CD4-positive, alpha-beta T cell (primary cell): ENCODE data around the gene KDM4B. TPM values are rescaled to one million over a fixed set of nuclear protein-coding genes. Genes with fewer than 3 reads are reported as not detected.
"Not testable (repeated sequence)": the region's sequence is repeated elsewhere in the genome, so short reads cannot be mapped to it uniquely, and the experiment has no call there.

Experiments used
- ATAC-seq: fragments of 200-7000 bp; cut with Tn5 transposase; one replicate; pipeline ENCODE4 v1.10.0; 2022; ENCODE audit warnings: mild to moderate bottlenecking; ENCODE audit not compliant: poor library complexity
- CTCF ChIA-PET: fragments of 350-600 bp; sonication (Branson Sonifier 250); formaldehyde crosslinking; loops from one replicate; lab custom pipeline; 2021; ENCODE audit warnings: antibody characterized with exemption, inconsistent platforms; lab: Charles Lee
- POLR2A ChIA-PET: fragments of 350-600 bp; sonication (Branson Sonifier 250); formaldehyde crosslinking; loops from one replicate; lab custom pipeline; 2021; ENCODE audit warnings: antibody characterized with exemption, inconsistent platforms; lab: Charles Lee
- DNase-seq, 14 experiments: peaks; one replicate each; pipeline ENCODE4 v3.0.0-alpha.2; 2013 to 2020; ENCODE audit warnings: mixed read lengths in 2 of 14
- H3K27ac ChIP-seq, 2 donors: one replicate each; pipeline versions ENCODE4 v1.5.1 to v1.7.0; 2013; ENCODE audit warnings: low read length in 2 of 2, low read depth in 1 of 2, mild to moderate bottlenecking in 1 of 2
- H3K27me3 ChIP-seq, 2 experiments: 1 replicate in 1 of 2; 2 replicates in 1 of 2; pipeline versions ENCODE4 v1.6.1 to v1.7.0; 2013; ENCODE audit warnings: low read length in 2 of 2, control low read depth in 1 of 2, mild to moderate bottlenecking in 1 of 2, moderate library complexity in 1 of 2; ENCODE audit not compliant: insufficient read depth in 2 of 2, control insufficient read depth in 1 of 2
- H3K36me3 ChIP-seq: one replicate; pipeline ENCODE4 v1.6.1; 2013; ENCODE audit warnings: low read length, control low read depth; ENCODE audit not compliant: insufficient read depth
- H3K4me1 ChIP-seq: one replicate; pipeline ENCODE4 v1.6.1; 2013; ENCODE audit warnings: low read length, control low read depth; ENCODE audit not compliant: insufficient read depth
- H3K4me3 ChIP-seq: one replicate; pipeline ENCODE4 v1.5.1; 2013; ENCODE audit warnings: mild to moderate bottlenecking, low read length, moderate library complexity
- H3K9me3 ChIP-seq, 2 experiments: 1 replicate in 1 of 2; 2 replicates in 1 of 2; pipeline versions ENCODE4 v1.6.1 to v1.7.0; 2013; ENCODE audit warnings: low read length in 2 of 2, mild to moderate bottlenecking in 2 of 2, control low read depth in 1 of 2, moderate library complexity in 1 of 2; ENCODE audit not compliant: control insufficient read depth in 1 of 2, insufficient read depth in 1 of 2
- H3K27ac Mint-ChIP-seq: one replicate; pipeline ENCODE4 v1.8.0; 2020; ENCODE audit warnings: mixed read lengths
- H3K27me3 Mint-ChIP-seq: one replicate; pipeline ENCODE4 v1.8.0; 2021; ENCODE audit warnings: mixed read lengths
- H3K36me3 Mint-ChIP-seq: one replicate; pipeline ENCODE4 v1.8.0; 2021; ENCODE audit warnings: low read depth, mixed read lengths
- H3K4me1 Mint-ChIP-seq: one replicate; pipeline ENCODE4 v1.8.0; 2021; ENCODE audit warnings: low read depth, mixed read lengths
- H3K4me3 Mint-ChIP-seq: one replicate; pipeline ENCODE4 v1.8.0; 2020; ENCODE audit warnings: mild to moderate bottlenecking, mixed read lengths
- H3K9me3 Mint-ChIP-seq: one replicate; pipeline ENCODE4 v1.8.0; 2020; ENCODE audit warnings: mixed read lengths
- intact Hi-C, 2 experiments: fragments of 100-400 bp; cut with DNase I in 1 of 2; cut with micrococcal nuclease in 1 of 2; formaldehyde crosslinking; loops; one replicate each; pipeline versions ENCODE4 v1.15.1 to v1.9.0; 2023 to 2025; cut with DNase I, micrococcal nuclease
- total RNA-seq, 174 experiments: library from RNA in 2 of 174; stranded (reverse) in 2 of 174; gene quantifications; one replicate each; pipeline ENCODE4 v1.2.3 and lab custom pipeline; 2021 to 2026
- TF ChIP-seq, protein P1 (sequence below): fragments of 200-600 bp; IDR thresholded peaks from one replicate; pipeline ENCODE4 v1.8.0; 2022; ENCODE audit warnings: antibody characterized with exemption, mild to moderate bottlenecking

The KDM4B gene
- total RNA-seq, 2 experiments from 2014 or later: 41.8 to 42.5 TPM

DNA sequence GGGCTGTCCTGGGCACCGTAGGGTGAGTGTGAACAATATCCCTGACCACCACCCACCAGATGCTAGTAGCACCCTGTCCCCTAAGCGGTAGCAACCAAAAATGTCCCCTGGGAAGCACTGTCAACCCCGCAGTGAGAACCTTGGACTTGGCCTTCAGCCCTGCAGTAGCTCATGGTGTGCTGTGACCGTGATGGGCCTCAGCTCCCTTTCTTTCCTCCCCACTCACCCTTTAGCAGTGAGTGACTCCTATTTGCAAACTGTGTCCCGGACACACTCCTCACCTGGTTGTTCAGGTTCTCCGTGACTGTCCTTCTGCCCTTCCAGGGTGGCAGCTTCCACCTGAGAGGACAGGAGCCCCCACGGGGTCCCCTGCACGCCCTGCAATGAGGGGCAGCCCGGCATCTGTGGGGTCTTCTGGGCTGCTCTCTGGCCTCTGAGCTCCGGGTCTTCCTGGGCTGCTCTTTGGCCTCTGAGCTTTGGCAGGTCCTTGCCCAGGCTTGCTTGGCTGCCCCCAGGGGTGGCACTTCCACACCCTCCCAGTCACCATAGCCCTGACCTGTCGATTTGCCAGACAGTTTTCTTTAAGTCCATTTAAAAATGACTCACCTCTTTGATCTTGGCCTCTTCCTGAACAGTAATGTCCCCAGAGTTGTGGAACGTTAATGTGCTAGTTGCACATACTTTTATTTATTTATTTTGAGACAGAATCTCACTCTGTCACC, 3.8 kb downstream of the KDM4B start:
- ChIA-PET CTCF (no interaction called here), POLR2A (no interaction called here)
- no peak for DNase-seq
- Histone ChIP-seq H3K4me3 (no peak overlapping the region), H3K9me3 (no peaks in the 10 kb centered on the region), H3K36me3 (peaks cover 7% of the 10 kb centered on the region), H3K4me1 (peaks cover 51% of the 10 kb centered on the region), H3K27ac (no peak overlapping the region), H3K27me3 (no peaks in the 10 kb centered on the region)
- peak overlapping the region; percentile 74 for H3K4me3 Mint-ChIP-seq
- peaks cover 18% of the 10 kb centered on the region for H3K36me3 Mint-ChIP-seq
- H3K4me1 Mint-ChIP-seq: peaks cover 36% of the 10 kb centered on the region
- TF ChIP-seq, protein P1, sequence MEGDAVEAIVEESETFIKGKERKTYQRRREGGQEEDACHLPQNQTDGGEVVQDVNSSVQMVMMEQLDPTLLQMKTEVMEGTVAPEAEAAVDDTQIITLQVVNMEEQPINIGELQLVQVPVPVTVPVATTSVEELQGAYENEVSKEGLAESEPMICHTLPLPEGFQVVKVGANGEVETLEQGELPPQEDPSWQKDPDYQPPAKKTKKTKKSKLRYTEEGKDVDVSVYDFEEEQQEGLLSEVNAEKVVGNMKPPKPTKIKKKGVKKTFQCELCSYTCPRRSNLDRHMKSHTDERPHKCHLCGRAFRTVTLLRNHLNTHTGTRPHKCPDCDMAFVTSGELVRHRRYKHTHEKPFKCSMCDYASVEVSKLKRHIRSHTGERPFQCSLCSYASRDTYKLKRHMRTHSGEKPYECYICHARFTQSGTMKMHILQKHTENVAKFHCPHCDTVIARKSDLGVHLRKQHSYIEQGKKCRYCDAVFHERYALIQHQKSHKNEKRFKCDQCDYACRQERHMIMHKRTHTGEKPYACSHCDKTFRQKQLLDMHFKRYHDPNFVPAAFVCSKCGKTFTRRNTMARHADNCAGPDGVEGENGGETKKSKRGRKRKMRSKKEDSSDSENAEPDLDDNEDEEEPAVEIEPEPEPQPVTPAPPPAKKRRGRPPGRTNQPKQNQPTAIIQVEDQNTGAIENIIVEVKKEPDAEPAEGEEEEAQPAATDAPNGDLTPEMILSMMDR: no peak
- H3K9me3 Mint-ChIP-seq: no peaks in the 10 kb centered on the region
- no peak overlapping the region for H3K27ac Mint-ChIP-seq
- intact Hi-C loops: no loop called here
- no peak for ATAC-seq
- H3K27me3 Mint-ChIP-seq: no peaks in the 10 kb centered on the region

DNA sequence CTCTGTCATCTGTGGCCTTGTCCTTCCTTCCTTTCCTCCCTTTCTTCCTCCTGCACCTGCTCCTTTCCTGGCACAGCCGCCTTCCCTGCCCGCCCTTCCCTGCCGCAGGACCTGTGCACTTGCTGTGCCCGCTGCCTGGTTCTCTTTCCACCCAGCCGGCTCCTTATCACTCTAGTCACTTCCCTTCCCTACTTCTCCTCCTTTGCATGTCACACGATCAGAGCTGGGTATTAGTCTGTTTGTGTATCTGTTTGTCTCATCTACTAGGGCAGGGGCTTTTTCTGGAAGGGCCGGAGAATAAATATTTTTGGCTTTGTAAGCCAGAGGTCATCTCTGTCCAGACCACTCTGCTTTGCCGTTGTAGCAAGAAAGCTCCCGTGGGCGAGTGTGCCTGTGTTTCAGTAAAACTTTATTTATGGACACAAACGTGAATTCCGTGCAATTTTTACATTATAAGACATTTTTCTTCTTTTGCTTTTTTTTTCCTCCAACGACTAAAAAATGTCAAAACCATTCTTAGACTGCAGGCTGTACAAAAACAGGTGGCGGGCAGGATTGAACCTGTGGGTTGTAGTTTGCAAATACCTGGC, 6.1 kb downstream of the KDM4B start:
- Histone ChIP-seq H3K36me3 (peaks cover 10% of the 10 kb centered on the region), H3K9me3 (no peaks in the 10 kb centered on the region), H3K4me1 (peaks cover 47% of the 10 kb centered on the region), H3K27ac (no peak overlapping the region), H3K4me3 (no peak overlapping the region), H3K27me3 (no peaks in the 10 kb centered on the region)
- ATAC-seq (no peak), DNase-seq (no peak)
- Mint-ChIP-seq H3K9me3 (no peaks in the 10 kb centered on the region), H3K4me3 (peak overlapping the region; percentile 9), H3K36me3 (peaks cover 13% of the 10 kb centered on the region), H3K4me1 (peaks cover 30% of the 10 kb centered on the region), H3K27me3 (no peaks in the 10 kb centered on the region), H3K27ac (no peak overlapping the region)
- intact Hi-C loops: no loop called here
- TF ChIP-seq, protein P1: no peak
- ChIA-PET CTCF (interaction anchor here (0.7 kb wide), 1 partner anchor 22 kb away, joined by 3 read pairs; no protein-coding TSS in a partner anchor), POLR2A (no interaction called here)

DNA sequence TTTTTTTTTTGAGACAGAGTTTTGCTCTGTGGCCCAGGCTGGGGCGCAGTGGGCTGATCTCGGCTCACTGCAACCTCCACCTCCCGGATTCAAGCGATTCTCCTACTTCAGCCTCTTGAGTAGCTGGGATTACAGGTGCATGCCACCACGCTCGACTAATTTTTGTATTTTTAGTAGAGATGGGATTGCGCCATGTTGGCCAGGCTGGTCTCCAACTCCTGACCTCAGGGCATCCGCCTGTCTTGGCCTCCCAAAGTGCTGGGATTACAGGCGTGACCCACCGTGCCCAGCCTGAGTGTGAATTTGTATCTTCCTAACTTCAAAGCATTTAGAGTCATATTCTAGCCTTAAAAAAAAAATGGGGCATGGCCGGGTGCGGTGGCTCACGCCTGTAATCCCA, 6.7 kb downstream of the KDM4B start:
- CTCF ChIA-PET: interaction anchor here (0.7 to 1.0 kb wide), 2 partner anchors 21 to 56 kb away, joined by 3 read pairs; no protein-coding TSS in a partner anchor
- peaks cover 41% of the 10 kb centered on the region for H3K4me1 ChIP-seq
- H3K4me3 ChIP-seq: not testable (repeated sequence)

More for the DNA sequence above, 6.7 kb downstream of the KDM4B start:
- H3K9me3 Mint-ChIP-seq, H3K27me3 Mint-ChIP-seq, ATAC-seq, H3K27me3 ChIP-seq, H3K4me3 Mint-ChIP-seq, DNase-seq, POLR2A ChIA-PET, H3K9me3 ChIP-seq, H3K27ac ChIP-seq, H3K27ac Mint-ChIP-seq, intact Hi-C loops: not testable (repeated sequence)
- Mint-ChIP-seq H3K36me3 (peaks cover 11% of the 10 kb centered on the region), H3K4me1 (peaks cover 24% of the 10 kb centered on the region)
- H3K36me3 ChIP-seq: peaks cover 10% of the 10 kb centered on the region
